ENCODE data around the gene FNBP1.

FNBP1 gene

DNA sequence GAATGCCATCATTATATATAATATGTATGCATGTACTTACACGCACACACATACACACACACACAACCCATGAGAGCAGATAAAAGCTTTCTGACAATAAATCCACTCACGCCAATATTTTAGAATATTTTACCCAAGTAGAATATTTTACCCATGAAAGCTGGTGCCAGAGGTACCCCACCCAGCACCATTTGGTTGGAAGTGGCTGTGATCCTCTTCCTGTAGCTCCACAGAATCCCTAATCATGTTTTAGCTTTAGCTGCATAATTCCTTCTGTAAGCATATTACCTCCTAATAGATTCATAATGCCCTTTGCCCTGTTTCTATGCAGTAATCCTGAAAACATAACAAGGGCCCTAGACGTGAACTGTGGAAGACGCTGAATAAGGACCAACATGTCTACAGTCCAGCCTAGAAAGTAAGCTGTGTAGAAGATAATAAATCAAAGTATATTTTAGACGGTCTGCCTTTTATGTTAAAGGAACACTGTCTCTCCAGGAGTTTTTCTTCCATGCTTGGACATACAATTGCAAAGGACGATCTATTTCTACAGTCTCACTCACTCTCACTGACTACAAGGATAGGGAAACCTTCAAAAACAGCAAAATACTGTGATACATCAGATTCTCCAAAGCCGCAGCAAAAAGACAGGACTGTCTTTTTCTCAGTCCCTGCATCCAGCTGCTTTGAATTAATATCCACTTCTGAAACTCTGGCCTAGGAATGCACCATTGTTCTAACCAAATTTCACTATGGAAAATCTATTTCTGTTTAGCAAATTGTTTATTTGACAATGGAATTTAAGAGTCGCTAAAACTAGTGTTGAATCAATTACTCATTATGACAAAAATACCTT lies 109.6 kb downstream of the FNBP1 start:
- H3K36me3 ChIP-seq (ENCODE audit: control insufficient read depth, low read length) = peaks cover 31% of the 10 kb centered on the region
- peaks cover 34% of the 10 kb centered on the region for H3K4me1 ChIP-seq (ENCODE audit: control insufficient read depth, low read length)
- no peaks in the 10 kb centered on the region for H3K9me3 ChIP-seq (ENCODE audit: control insufficient read depth, insufficient read depth, low read length)
- H3K79me2 ChIP-seq (ENCODE audit: control insufficient read depth, low read length) = no peaks in the 10 kb centered on the region
- no peaks in the 10 kb centered on the region for H4K20me1 ChIP-seq (ENCODE audit: control insufficient read depth, insufficient read depth, low read depth, low read length)
- TF ChIP-seq, protein P1, sequence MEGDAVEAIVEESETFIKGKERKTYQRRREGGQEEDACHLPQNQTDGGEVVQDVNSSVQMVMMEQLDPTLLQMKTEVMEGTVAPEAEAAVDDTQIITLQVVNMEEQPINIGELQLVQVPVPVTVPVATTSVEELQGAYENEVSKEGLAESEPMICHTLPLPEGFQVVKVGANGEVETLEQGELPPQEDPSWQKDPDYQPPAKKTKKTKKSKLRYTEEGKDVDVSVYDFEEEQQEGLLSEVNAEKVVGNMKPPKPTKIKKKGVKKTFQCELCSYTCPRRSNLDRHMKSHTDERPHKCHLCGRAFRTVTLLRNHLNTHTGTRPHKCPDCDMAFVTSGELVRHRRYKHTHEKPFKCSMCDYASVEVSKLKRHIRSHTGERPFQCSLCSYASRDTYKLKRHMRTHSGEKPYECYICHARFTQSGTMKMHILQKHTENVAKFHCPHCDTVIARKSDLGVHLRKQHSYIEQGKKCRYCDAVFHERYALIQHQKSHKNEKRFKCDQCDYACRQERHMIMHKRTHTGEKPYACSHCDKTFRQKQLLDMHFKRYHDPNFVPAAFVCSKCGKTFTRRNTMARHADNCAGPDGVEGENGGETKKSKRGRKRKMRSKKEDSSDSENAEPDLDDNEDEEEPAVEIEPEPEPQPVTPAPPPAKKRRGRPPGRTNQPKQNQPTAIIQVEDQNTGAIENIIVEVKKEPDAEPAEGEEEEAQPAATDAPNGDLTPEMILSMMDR (IDR thresholded peaks at IDR 0.05; ENCODE audit: low read depth, low read length, poor library complexity, severe bottlenecking) = no peak
- no peak for TF ChIP-seq EZH2phosphoT487 (IDR thresholded peaks at IDR 0.05; ENCODE audit: borderline replicate concordance, low read length)
- H3K9me2 ChIP-seq (replicated peaks; ENCODE audit: control insufficient read depth, low read length) = no peaks in the 10 kb centered on the region
- H3K27ac ChIP-seq (ENCODE audit: low read depth, low read length) = no peak overlapping the region
- H3F3A ChIP-seq (ENCODE audit: control insufficient read depth, insufficient read depth) = peaks cover 2% of the 10 kb centered on the region; the same call in 1 of the 2 replicates
- H3K4me3 ChIP-seq (ENCODE audit: low read length) = no peak overlapping the region
- no peak overlapping the region for H3K4me2 ChIP-seq (ENCODE audit: low read length)
- no peaks in the 10 kb centered on the region for H3K27me3 ChIP-seq (ENCODE audit: control insufficient read depth, low read length)

GRCh38 chr9:129932303-129933151 lies 110.5 kb downstream of the FNBP1 start:
- H3K27ac ChIP-seq (ENCODE audit: low read depth, low read length) = no peak overlapping the region
- H3K4me3 ChIP-seq (ENCODE audit: low read length) = no peak overlapping the region
- H4K20me1 ChIP-seq (ENCODE audit: control insufficient read depth, insufficient read depth, low read depth, low read length) = no peaks in the 10 kb centered on the region
- no peaks in the 10 kb centered on the region for H3K79me2 ChIP-seq (ENCODE audit: control insufficient read depth, low read length)
- H3F3A ChIP-seq (ENCODE audit: control insufficient read depth, insufficient read depth) = peaks cover 2% of the 10 kb centered on the region; the same call in 1 of the 2 replicates
- H3K27me3 ChIP-seq (ENCODE audit: control insufficient read depth, low read length) = no peaks in the 10 kb centered on the region
- TF ChIP-seq, protein P1 (IDR thresholded peaks at IDR 0.05; ENCODE audit: low read depth, low read length, poor library complexity, severe bottlenecking) = no peak
- no peak for TF ChIP-seq EZH2phosphoT487 (IDR thresholded peaks at IDR 0.05; ENCODE audit: borderline replicate concordance, low read length)
- peaks cover 34% of the 10 kb centered on the region for H3K4me1 ChIP-seq (ENCODE audit: control insufficient read depth, low read length)
- H3K9me3 ChIP-seq (ENCODE audit: control insufficient read depth, insufficient read depth, low read length) = no peaks in the 10 kb centered on the region
- H3K36me3 ChIP-seq (ENCODE audit: control insufficient read depth, low read length) = peaks cover 38% of the 10 kb centered on the region
- H3K4me2 ChIP-seq (ENCODE audit: low read length) = no peak overlapping the region
- no peaks in the 10 kb centered on the region for H3K9me2 ChIP-seq (replicated peaks; ENCODE audit: control insufficient read depth, low read length)

DNA sequence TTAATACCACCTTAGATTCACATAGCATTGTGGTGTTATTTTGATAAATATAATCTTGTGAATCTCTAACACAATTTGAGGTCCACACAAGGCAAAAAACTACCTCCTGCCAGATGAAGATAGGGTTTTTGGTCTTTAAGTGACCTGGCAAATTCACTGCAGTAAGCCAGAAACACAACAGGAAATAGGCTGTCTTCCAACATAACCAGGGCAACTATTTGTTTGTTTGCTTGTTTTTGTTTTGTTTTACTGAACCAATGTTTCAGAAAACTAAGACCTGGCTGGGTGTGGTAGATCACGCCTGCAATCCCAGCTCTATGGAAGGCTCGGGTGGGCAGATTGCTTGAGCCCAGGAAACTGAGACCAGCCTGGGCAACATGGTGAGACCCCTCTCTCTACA lies 112.2 kb downstream of the FNBP1 start:
- H3K9me2 ChIP-seq (replicated peaks; ENCODE audit: control insufficient read depth, low read length) = no peaks in the 10 kb centered on the region
- H3K4me3 ChIP-seq (ENCODE audit: low read length) = no peak overlapping the region
- H3K4me2 ChIP-seq (ENCODE audit: low read length) = no peak overlapping the region
- no peaks in the 10 kb centered on the region for H3K79me2 ChIP-seq (ENCODE audit: control insufficient read depth, low read length)
- peaks cover 51% of the 10 kb centered on the region for H3K36me3 ChIP-seq (ENCODE audit: control insufficient read depth, low read length)
- no peak overlapping the region for H3K27ac ChIP-seq (ENCODE audit: low read depth, low read length)
- H3K27me3 ChIP-seq (ENCODE audit: control insufficient read depth, low read length) = no peaks in the 10 kb centered on the region
- H3F3A ChIP-seq (ENCODE audit: control insufficient read depth, insufficient read depth) = peaks cover 2% of the 10 kb centered on the region; the same call in 1 of the 2 replicates
- no peaks in the 10 kb centered on the region for H4K20me1 ChIP-seq (ENCODE audit: control insufficient read depth, insufficient read depth, low read depth, low read length)
- H3K9me3 ChIP-seq (ENCODE audit: control insufficient read depth, insufficient read depth, low read length) = no peaks in the 10 kb centered on the region
- peaks cover 25% of the 10 kb centered on the region for H3K4me1 ChIP-seq (ENCODE audit: control insufficient read depth, low read length)
- TF ChIP-seq, protein P1 (IDR thresholded peaks at IDR 0.05; ENCODE audit: low read depth, low read length, poor library complexity, severe bottlenecking) = no peak
- TF ChIP-seq EZH2phosphoT487 (IDR thresholded peaks at IDR 0.05; ENCODE audit: borderline replicate concordance, low read length) = no peak

Data from DOHH2 (cell line).